SK-N-SH (cell line): ENCODE results near the gene LYZL6.

Experiments
- PBX3 ChIP-seq: IDR thresholded peaks from 2 replicates; pipeline ENCODE4; 2012
- POLR2AphosphoS5 ChIP-seq: IDR thresholded peaks from 2 replicates; pipeline ENCODE4 v1.6.1; 2012; ENCODE audit warnings: low read depth, low read length
- RAD21 ChIP-seq: IDR thresholded peaks from 2 replicates; pipeline ENCODE4 v1.6.1; 2012; ENCODE audit warnings: mild to moderate bottlenecking, low read length
- TAF1 ChIP-seq: IDR thresholded peaks from 2 replicates; pipeline ENCODE4 v1.6.1; 2012; ENCODE audit warnings: low read depth, mild to moderate bottlenecking, low read length, moderate library complexity, borderline replicate concordance
- USF2 ChIP-seq: fragments of 150-350 bp; IDR thresholded peaks from 2 replicates; pipeline ENCODE4 v1.6.1; 2017; ENCODE audit warnings: antibody characterized with exemption, low read length, low read depth, borderline replicate concordance
- TF ChIP-seq, protein P1 (sequence below): fragments of 200-600 bp; sonication (generic); IDR thresholded peaks from 2 replicates; pipeline ENCODE4 v1.6.1; 2017; ENCODE audit warnings: antibody characterized with exemption, mild to moderate bottlenecking, moderate library complexity

GRCh38 chr17:35991075-35991474 lies 47.6 kb upstream of the LYZL6 start:
- TF ChIP-seq, protein P1, sequence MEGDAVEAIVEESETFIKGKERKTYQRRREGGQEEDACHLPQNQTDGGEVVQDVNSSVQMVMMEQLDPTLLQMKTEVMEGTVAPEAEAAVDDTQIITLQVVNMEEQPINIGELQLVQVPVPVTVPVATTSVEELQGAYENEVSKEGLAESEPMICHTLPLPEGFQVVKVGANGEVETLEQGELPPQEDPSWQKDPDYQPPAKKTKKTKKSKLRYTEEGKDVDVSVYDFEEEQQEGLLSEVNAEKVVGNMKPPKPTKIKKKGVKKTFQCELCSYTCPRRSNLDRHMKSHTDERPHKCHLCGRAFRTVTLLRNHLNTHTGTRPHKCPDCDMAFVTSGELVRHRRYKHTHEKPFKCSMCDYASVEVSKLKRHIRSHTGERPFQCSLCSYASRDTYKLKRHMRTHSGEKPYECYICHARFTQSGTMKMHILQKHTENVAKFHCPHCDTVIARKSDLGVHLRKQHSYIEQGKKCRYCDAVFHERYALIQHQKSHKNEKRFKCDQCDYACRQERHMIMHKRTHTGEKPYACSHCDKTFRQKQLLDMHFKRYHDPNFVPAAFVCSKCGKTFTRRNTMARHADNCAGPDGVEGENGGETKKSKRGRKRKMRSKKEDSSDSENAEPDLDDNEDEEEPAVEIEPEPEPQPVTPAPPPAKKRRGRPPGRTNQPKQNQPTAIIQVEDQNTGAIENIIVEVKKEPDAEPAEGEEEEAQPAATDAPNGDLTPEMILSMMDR, result no peak
- no peak for TF ChIP-seq USF2
- no peak for TF ChIP-seq TAF1
- no peak for TF ChIP-seq POLR2AphosphoS5
- TF ChIP-seq RAD21, result no peak
- no peak for TF ChIP-seq PBX3
